Inflammatory macrophage treated with lipopolysaccharide for 1 hour (primary cell): ENCODE results near the gene ALG13.
"Not testable (repeated sequence)": the region's sequence is repeated elsewhere in the genome, so short reads cannot be mapped to it uniquely, and the experiment has no call there.

Experiments used
- DNase-seq, 2 donors: peaks; one replicate each; pipeline ENCODE4 v3.0.0-alpha.2; 2020 to 2022

Gene ALG13

DNA sequence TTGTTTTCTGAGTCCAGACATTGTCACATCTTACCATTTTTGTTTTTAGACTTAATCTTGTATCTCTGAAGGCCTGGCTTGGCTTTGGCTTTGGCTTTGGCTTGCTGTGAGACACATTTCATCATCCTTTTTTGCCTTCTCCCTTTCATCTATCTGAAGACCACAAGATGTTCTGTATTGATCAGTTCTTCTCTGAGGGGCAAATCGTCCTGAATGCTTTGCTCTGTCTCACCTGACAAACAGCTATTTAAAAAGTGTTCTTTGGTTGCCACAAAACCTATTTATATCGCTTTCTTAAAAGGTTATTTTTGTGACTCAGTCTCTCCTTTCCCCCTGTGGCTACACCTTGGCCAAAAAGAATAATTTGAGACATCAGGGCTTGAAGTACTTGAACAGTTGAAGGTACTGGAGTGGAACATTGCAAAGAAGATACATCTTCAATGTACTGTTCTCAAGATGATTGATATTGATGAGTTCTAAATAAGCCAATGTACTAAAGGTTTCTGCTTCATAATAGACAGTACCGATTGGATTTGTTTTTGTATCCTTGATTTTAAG lies 80.7 kb downstream of the ALG13 start:
- DNase-seq, result no peak

DNA sequence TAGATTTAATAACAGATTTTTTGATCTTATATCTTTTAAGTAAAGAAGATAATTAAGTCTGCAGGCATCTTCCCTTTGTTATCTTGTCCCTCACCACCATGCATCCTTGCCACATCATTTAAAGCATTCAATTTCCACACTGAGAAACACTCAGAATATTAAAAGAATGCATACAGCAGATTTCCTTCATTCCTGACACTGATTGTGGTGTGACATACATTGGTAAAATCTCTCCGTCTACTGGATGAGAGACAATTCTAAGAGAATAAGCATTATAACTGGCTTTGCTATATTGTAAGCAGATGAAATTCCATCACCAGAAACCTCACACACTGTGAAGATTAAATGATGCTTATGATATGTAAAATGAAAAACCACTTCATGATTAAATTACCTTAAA lies 97.6 kb downstream of the ALG13 start:
- DNase-seq, result no peak

DNA sequence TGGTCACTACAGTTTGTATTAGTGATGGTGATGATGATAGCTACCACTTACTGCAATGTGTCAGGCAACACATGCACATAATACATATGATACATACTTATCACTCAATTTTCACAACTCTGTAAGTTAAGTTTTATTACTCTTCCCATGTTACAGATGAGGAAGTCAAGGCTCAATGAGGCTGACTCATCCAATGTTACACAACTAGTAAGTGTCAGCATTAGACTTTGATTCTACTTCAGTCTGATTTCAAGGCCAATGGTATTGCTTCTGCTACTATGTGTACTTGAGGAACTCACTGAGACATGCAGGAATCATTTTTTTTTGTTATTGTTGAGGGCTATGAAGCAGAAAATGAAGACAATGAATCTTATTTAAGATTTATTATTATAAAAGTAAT lies 98.6 kb downstream of the ALG13 start:
- peak; percentile 72 to 79 for DNase-seq

GRCh38 chrX:111784667-111785066 lies 103.7 kb downstream of the ALG13 start:
- no peak for DNase-seq

- DNase-seq, result not testable (repeated sequence)
These were observed 109.1 kb downstream of the ALG13 start for GRCh38 chrX:111790054-111790453.
